ENCODE measurements around the gene SLC4A8. TPM values are rescaled to one million over a fixed set of nuclear protein-coding genes. Genes with fewer than 3 reads are reported as not detected.
A peak's percentile ranks its signal among the peaks of the same experiment; 100 is the strongest.

Gene SLC4A8
- total RNA-seq, 2 donors from 2014 or later, result 0.59 to 1.1 TPM

GRCh38 chr12:51405801-51406207 lies 18.8 kb upstream of the SLC4A8 start:
- DNase-seq, result no peak
- Histone ChIP-seq H3K36me3 (no peaks in the 10 kb centered on the region), H3K9ac (ENCODE audit: low read depth in 2 of 2, low read length in 2 of 2) (no peak overlapping the region), H3K9me3 (no peaks in the 10 kb centered on the region), H3K4me3 (no peak overlapping the region), H3K4me1 (no peaks in the 10 kb centered on the region), H3K27ac (peak overlapping the region; percentile 45), H3K27me3 (no peaks in the 10 kb centered on the region)
- intact Hi-C loops (cut with DNase I), result no loop called here
- TF ChIP-seq, protein P1, sequence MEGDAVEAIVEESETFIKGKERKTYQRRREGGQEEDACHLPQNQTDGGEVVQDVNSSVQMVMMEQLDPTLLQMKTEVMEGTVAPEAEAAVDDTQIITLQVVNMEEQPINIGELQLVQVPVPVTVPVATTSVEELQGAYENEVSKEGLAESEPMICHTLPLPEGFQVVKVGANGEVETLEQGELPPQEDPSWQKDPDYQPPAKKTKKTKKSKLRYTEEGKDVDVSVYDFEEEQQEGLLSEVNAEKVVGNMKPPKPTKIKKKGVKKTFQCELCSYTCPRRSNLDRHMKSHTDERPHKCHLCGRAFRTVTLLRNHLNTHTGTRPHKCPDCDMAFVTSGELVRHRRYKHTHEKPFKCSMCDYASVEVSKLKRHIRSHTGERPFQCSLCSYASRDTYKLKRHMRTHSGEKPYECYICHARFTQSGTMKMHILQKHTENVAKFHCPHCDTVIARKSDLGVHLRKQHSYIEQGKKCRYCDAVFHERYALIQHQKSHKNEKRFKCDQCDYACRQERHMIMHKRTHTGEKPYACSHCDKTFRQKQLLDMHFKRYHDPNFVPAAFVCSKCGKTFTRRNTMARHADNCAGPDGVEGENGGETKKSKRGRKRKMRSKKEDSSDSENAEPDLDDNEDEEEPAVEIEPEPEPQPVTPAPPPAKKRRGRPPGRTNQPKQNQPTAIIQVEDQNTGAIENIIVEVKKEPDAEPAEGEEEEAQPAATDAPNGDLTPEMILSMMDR (IDR thresholded peaks at IDR 0.05), result no peak

- no peak for DNase-seq
- Histone ChIP-seq H3K9me3 (no peaks in the 10 kb centered on the region), H3K4me3 (no peak overlapping the region), H3K9ac (ENCODE audit: low read depth in 2 of 2, low read length in 2 of 2) (peak overlapping the region in 1 of 2 donors; percentile 31), H3K27me3 (no peaks in the 10 kb centered on the region), H3K4me1 (no peaks in the 10 kb centered on the region), H3K36me3 (no peaks in the 10 kb centered on the region), H3K27ac (peak overlapping the region; percentile 45)
- TF ChIP-seq, protein P1 (IDR thresholded peaks at IDR 0.05), result no peak
- intact Hi-C loops (cut with DNase I), result no loop called here
Observed at GRCh38 chr12:51406290-51406689, 18.3 kb upstream of the SLC4A8 start.

DNA sequence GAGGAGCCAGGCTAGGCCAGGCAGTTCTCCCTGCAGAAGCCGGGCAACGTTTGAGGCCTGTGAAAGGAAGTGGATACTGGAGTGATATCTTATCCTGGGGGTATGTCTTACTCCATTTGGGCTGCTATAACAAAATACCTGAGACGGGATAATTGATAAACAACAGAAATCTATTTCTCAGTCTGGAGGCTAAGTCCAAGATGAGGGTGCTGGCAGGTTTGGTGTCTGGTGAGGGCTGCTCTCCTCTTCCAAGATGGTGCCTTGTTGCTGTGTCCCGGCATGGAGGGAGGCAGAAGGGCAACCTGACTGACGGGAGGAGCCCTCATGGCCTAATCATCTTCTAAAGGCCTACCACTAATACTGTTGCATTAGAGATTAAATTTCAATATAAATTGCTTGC lies 17.8 kb upstream of the SLC4A8 start:
- TF ChIP-seq, protein P1 (IDR thresholded peaks at IDR 0.05), result no peak
- Histone ChIP-seq H3K4me3 (no peak overlapping the region), H3K27me3 (no peaks in the 10 kb centered on the region), H3K9ac (ENCODE audit: low read depth in 2 of 2, low read length in 2 of 2) (peak overlapping the region in 1 of 2 donors; percentile 31), H3K9me3 (no peaks in the 10 kb centered on the region), H3K27ac (peak overlapping the region; percentile 45), H3K36me3 (no peaks in the 10 kb centered on the region), H3K4me1 (no peaks in the 10 kb centered on the region)
- intact Hi-C loops (cut with DNase I), result no loop called here
- DNase-seq, result no peak

- H3K36me3 ChIP-seq, result no peaks in the 10 kb centered on the region
- no peaks in the 10 kb centered on the region for H3K9me3 ChIP-seq
- intact Hi-C loops (cut with DNase I), result no loop called here
- TF ChIP-seq, protein P1 (IDR thresholded peaks at IDR 0.05), result no peak
- no peaks in the 10 kb centered on the region for H3K4me1 ChIP-seq
- no peaks in the 10 kb centered on the region for H3K27me3 ChIP-seq
- no peak for DNase-seq
- H3K9ac ChIP-seq (ENCODE audit: low read depth in 2 of 2, low read length in 2 of 2), result no peak overlapping the region
- no peak overlapping the region for H3K4me3 ChIP-seq
- no peak overlapping the region for H3K27ac ChIP-seq
Observed at GRCh38 chr12:51407604-51408003, 17.0 kb upstream of the SLC4A8 start.

DNA sequence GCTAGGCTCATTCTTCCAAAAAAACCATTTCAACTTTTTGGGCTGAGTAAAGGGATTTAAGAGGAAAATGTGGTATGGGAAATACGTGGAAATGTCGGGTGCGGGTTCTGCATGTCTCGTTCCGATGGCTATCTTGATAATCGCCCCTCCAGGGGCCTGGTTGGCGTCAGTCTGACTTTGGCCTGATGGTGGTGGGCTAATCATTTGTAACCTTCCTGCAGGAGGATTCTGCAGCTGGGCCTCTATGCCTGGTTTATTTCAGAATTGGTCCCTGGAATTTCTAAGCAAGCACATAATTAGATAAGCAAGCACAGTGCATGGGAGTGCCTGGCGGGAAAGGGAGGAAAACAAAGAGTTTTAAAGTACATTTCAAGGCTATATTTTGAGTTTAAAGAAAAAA lies 14.8 kb upstream of the SLC4A8 start:
- Histone ChIP-seq H3K27me3 (no peaks in the 10 kb centered on the region), H3K36me3 (no peaks in the 10 kb centered on the region), H3K4me1 (no peaks in the 10 kb centered on the region), H3K9me3 (no peaks in the 10 kb centered on the region), H3K9ac (ENCODE audit: low read depth in 2 of 2, low read length in 2 of 2) (no peak overlapping the region), H3K27ac (no peak overlapping the region), H3K4me3 (no peak overlapping the region)
- intact Hi-C loops (cut with DNase I), result no loop called here
- DNase-seq, result no peak
- TF ChIP-seq, protein P1 (IDR thresholded peaks at IDR 0.05), result no peak

- Histone ChIP-seq H3K9ac (ENCODE audit: low read depth in 2 of 2, low read length in 2 of 2) (no peak overlapping the region), H3K4me3 (no peak overlapping the region), H3K9me3 (no peaks in the 10 kb centered on the region), H3K36me3 (no peaks in the 10 kb centered on the region), H3K27me3 (no peaks in the 10 kb centered on the region), H3K4me1 (no peaks in the 10 kb centered on the region), H3K27ac (no peak overlapping the region)
- TF ChIP-seq, protein P1 (IDR thresholded peaks at IDR 0.05), result no peak
- DNase-seq, result no peak
- intact Hi-C loops (cut with DNase I), result no loop called here
Observed at GRCh38 chr12:51413149-51413548, 11.5 kb upstream of the SLC4A8 start.
